OCI-LY3 (cell line): Measurements from ENCODE around the gene SLC37A1.

Experiments
- H2AFZ ChIP-seq: fragments of 200-600, 300-600 bp; shearing (Covaris generic); 2 replicates; pipeline ENCODE4 v1.6.0; 2014; ENCODE audit warnings: antibody characterized with exemption, low read depth, low read length
- H3K27ac ChIP-seq: fragments of 200-600, 300-600 bp; sonication (generic); 2 replicates; pipeline ENCODE4 v1.5.1; 2014; ENCODE audit warnings: mild to moderate bottlenecking, low read length, moderate library complexity, mixed read lengths
- H3K27me3 ChIP-seq: fragments of 200-600, 300-600 bp; sonication (generic); 2 replicates; pipeline ENCODE4 v1.6.1; 2014; ENCODE audit warnings: low read depth, low read length, mixed read lengths
- H3K36me3 ChIP-seq: fragments of 200-600, 300-600 bp; sonication (generic); replicated peaks from 2 replicates; pipeline ENCODE3; 2014; ENCODE audit warnings: low read depth, low read length, mixed read lengths
- H3K4me1 ChIP-seq: fragments of 300-600, 200-600 bp; sonication (generic); 2 replicates; pipeline ENCODE4 v1.6.1; 2014; ENCODE audit warnings: low read length, mixed read lengths
- H3K4me2 ChIP-seq: fragments of 200-600, 300-600 bp; sonication (generic); 2 replicates; pipeline ENCODE4 v1.6.1; 2014; ENCODE audit warnings: low read length, mixed read lengths
- H3K4me3 ChIP-seq: fragments of 300-600, 200-600 bp; sonication (generic); 2 replicates; pipeline ENCODE4 v1.5.1; 2014; ENCODE audit warnings: antibody characterized with exemption, mild to moderate bottlenecking, low read length, moderate library complexity
- H3K79me2 ChIP-seq: fragments of 300-600, 200-600 bp; shearing (Covaris generic); 2 replicates; pipeline ENCODE4 v1.6.1; 2014; ENCODE audit warnings: mild to moderate bottlenecking, low read length, mixed read lengths
- H3K9ac ChIP-seq: fragments of 300-600, 200-600 bp; shearing (Covaris generic); 2 replicates; pipeline ENCODE4 v1.6.0; 2014; ENCODE audit warnings: mild to moderate bottlenecking, low read length, moderate library complexity
- H3K9me3 ChIP-seq: fragments of 200-600, 300-600 bp; shearing (Covaris generic); 2 replicates; pipeline ENCODE4 v1.6.1; 2014; ENCODE audit warnings: low read length, mixed read lengths; ENCODE audit not compliant: insufficient read depth
- H4K20me1 ChIP-seq: fragments of 200-600, 300-600 bp; sonication (generic); 2 replicates; pipeline ENCODE4 v1.6.1; 2016; ENCODE audit warnings: low read length, mixed read lengths; ENCODE audit not compliant: insufficient read depth
- EZH2phosphoT487 ChIP-seq: fragments of 200-600 bp; shearing (Covaris generic); IDR thresholded peaks from 2 replicates; pipeline ENCODE4 v1.6.1; 2018; ENCODE audit warnings: antibody characterized with exemption, mixed run types, low read depth
- TF ChIP-seq, protein P1 (sequence below): fragments of 200-600, 300-600 bp; sonication (generic); IDR thresholded peaks from 2 replicates; pipeline ENCODE4 v1.5.1; 2014; ENCODE audit warnings: antibody characterized with exemption, low read length, low read depth

SLC37A1 gene

DNA sequence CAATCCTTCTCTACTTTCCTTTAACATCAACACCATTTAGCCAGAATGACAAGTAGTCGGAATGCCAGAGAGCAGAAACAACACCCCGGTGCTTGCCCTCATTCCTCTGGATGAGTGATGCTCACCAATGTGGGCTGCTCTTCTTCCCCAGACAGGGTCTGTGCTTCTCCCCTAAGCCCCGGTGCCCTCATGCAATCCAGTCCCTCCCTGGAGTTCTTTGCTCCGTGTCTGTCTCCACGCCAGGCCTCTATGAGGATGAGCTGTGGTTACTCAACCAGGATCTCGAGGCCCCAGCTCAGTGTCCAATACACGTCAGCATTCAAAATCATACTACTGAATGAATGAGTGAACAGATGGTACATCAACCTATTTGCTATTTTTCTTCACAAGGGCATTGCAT lies 110.0 kb downstream of the SLC37A1 start:
- Histone ChIP-seq H2AFZ (no peak overlapping the region), H3K9me3 (no peaks in the 10 kb centered on the region), H4K20me1 (no peaks in the 10 kb centered on the region), H3K4me1 (peaks cover 13% of the 10 kb centered on the region), H3K4me3 (no peak overlapping the region), H3K27me3 (peaks cover 18% of the 10 kb centered on the region), H3K27ac (no peak overlapping the region), H3K9ac (no peak overlapping the region), H3K79me2 (no peaks in the 10 kb centered on the region), H3K36me3 (no peaks in the 10 kb centered on the region), H3K4me2 (no peak overlapping the region)
- TF ChIP-seq, protein P1, sequence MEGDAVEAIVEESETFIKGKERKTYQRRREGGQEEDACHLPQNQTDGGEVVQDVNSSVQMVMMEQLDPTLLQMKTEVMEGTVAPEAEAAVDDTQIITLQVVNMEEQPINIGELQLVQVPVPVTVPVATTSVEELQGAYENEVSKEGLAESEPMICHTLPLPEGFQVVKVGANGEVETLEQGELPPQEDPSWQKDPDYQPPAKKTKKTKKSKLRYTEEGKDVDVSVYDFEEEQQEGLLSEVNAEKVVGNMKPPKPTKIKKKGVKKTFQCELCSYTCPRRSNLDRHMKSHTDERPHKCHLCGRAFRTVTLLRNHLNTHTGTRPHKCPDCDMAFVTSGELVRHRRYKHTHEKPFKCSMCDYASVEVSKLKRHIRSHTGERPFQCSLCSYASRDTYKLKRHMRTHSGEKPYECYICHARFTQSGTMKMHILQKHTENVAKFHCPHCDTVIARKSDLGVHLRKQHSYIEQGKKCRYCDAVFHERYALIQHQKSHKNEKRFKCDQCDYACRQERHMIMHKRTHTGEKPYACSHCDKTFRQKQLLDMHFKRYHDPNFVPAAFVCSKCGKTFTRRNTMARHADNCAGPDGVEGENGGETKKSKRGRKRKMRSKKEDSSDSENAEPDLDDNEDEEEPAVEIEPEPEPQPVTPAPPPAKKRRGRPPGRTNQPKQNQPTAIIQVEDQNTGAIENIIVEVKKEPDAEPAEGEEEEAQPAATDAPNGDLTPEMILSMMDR, result no peak
- no peak for TF ChIP-seq EZH2phosphoT487

DNA sequence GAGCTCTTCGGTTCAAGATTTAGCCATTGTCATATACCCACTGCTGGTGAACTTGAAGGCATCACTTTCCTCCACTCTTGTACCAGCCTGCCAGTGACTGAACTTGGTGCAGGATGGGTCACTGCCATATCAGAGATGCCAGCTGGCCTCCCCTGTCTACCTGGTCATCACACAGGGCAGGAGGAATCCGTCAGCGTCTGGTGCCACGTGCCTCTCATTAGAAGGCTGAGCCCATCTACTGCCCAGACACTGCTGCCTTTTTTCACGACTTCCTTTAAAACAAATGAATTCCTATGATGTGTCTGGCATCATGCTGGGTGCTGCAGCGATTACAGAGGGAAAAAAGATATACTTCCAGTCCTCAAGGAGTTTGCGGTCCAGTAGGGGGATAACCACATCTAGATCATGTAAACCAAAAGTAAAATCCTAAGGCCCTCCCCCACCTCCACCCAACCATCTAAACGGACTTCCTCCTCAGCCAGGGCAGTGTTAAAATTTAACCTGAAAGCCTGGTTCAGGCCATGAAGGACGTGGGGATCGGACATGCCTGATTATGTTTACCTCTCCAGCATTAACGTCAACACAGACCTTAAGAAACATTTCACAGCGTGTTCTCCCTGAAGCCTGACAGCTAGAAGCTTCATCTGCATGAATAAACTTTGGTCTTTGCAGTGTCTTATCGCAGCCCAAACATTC lies 110.6 kb downstream of the SLC37A1 start:
- no peaks in the 10 kb centered on the region for H4K20me1 ChIP-seq
- no peaks in the 10 kb centered on the region for H3K36me3 ChIP-seq
- H3K9ac ChIP-seq, result no peak overlapping the region
- TF ChIP-seq, protein P1, result no peak
- no peak for TF ChIP-seq EZH2phosphoT487
- no peak overlapping the region for H3K27ac ChIP-seq
- H3K4me1 ChIP-seq, result peaks cover 13% of the 10 kb centered on the region
- peaks cover 12% of the 10 kb centered on the region for H3K27me3 ChIP-seq
- H3K79me2 ChIP-seq, result no peaks in the 10 kb centered on the region
- no peak overlapping the region for H3K4me3 ChIP-seq
- H3K9me3 ChIP-seq, result no peaks in the 10 kb centered on the region
- no peak overlapping the region for H2AFZ ChIP-seq
- H3K4me2 ChIP-seq, result peak overlapping the region; percentile 22; the same call in 1 of the 2 replicates

DNA sequence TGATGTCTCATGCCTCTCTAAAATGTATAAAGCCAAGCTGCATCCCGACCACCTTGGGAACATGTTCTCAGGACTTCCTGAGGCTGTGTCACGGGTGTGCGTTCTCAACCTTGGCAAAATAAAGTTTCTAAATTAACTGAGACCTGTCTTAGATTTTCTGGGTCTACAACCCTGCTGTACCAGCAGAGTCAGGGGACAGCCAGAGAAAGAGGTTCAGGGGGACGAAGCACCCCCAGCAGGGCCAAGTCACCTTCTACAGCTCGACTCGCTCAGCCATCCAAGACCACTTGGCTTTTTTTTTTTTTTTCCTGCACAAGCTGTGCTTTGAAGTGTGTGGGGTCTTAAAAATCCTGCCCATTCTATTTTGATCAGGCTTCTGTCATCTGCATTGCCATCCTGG lies 111.3 kb downstream of the SLC37A1 start:
- H3K4me2 ChIP-seq, result no peak overlapping the region

DNA sequence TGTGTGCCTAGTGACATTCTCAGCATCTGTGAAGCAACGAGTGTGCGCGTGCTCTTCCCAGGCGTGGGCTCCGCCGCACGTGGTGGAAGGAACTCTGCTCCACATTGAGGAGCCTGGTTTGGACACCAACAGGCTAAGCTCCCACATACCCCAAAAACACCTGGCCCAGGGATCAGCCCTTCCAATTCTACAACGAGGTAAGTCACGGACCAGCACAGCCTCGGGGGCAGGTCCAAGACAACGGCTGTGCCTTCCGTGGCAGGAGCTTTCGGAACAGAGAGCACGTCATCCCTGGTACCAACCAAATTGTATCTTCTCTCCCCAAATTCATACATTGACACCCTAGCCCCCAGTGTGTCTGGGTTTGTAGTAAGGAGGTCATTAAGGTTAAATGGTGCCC lies 112.5 kb downstream of the SLC37A1 start:
- Histone ChIP-seq H3K4me2 (no peak overlapping the region), H3K27ac (no peak overlapping the region), H2AFZ (no peak overlapping the region), H3K36me3 (no peaks in the 10 kb centered on the region), H3K4me1 (peaks cover 13% of the 10 kb centered on the region), H4K20me1 (no peaks in the 10 kb centered on the region), H3K79me2 (no peaks in the 10 kb centered on the region), H3K27me3 (peaks cover 9% of the 10 kb centered on the region), H3K9me3 (no peaks in the 10 kb centered on the region), H3K9ac (no peak overlapping the region), H3K4me3 (no peak overlapping the region)
- no peak for TF ChIP-seq EZH2phosphoT487

More for the DNA sequence above, 111.3 kb downstream of the SLC37A1 start:
- TF ChIP-seq, protein P1, result no peak
- no peak for TF ChIP-seq EZH2phosphoT487
- no peaks in the 10 kb centered on the region for H4K20me1 ChIP-seq
- H3K4me3 ChIP-seq, result no peak overlapping the region
- peaks cover 9% of the 10 kb centered on the region for H3K27me3 ChIP-seq
- H3K36me3 ChIP-seq, result no peaks in the 10 kb centered on the region
- H3K9me3 ChIP-seq, result no peaks in the 10 kb centered on the region
- no peak overlapping the region for H3K27ac ChIP-seq
- H2AFZ ChIP-seq, result no peak overlapping the region
- peaks cover 13% of the 10 kb centered on the region for H3K4me1 ChIP-seq
- no peak overlapping the region for H3K9ac ChIP-seq
- H3K79me2 ChIP-seq, result no peaks in the 10 kb centered on the region
